IPS-NIHi11 (cell line): ENCODE results near the gene DIPK2A.

ENCODE experiments used
- DNase-seq: peaks from one replicate; pipeline ENCODE4 v3.0.0; 2012; ENCODE audit warnings: mixed read lengths, low spot score

DIPK2A gene

GRCh38 chr3:143971359-143972154 is at the start of gene DIPK2A:
Gene DIPK2A, plus strand, starts transcription at chr3:143971823. Its CDS starts 510 bp downstream, at chr3:143972333.
- peak; percentile 89 for DNase-seq

GRCh38 chr3:143924522-143925285 is 46.9 kb upstream of the DIPK2A start:
- DNase-seq, result no peak

- no peak for DNase-seq
Observed at GRCh38 chr3:143928056-143928455, 43.6 kb upstream of the DIPK2A start.

GRCh38 chr3:143928541-143929255 is 42.9 kb upstream of the DIPK2A start:
- no peak for DNase-seq

- no peak for DNase-seq
Observed at GRCh38 chr3:143934791-143935190, 36.8 kb upstream of the DIPK2A start.

GRCh38 chr3:143935678-143936077 is 35.9 kb upstream of the DIPK2A start:
- DNase-seq, result no peak

- no peak for DNase-seq
Observed at GRCh38 chr3:143950810-143951209, 20.8 kb upstream of the DIPK2A start.

- peak; percentile 35 for DNase-seq
Observed at GRCh38 chr3:143951351-143951971, 20.2 kb upstream of the DIPK2A start.

GRCh38 chr3:143952569-143953072 is 19.0 kb upstream of the DIPK2A start:
- DNase-seq, result no peak

GRCh38 chr3:143955113-143955512 is 16.5 kb upstream of the DIPK2A start:
- no peak for DNase-seq

GRCh38 chr3:143956838-143957237 is 14.8 kb upstream of the DIPK2A start:
- DNase-seq, result no peak

- no peak for DNase-seq
Observed at GRCh38 chr3:143957453-143957852, 14.2 kb upstream of the DIPK2A start.

GRCh38 chr3:143958966-143959365 is 12.7 kb upstream of the DIPK2A start:
- no peak for DNase-seq

GRCh38 chr3:143961342-143961741 is 10.3 kb upstream of the DIPK2A start:
- DNase-seq, result no peak

GRCh38 chr3:143963946-143964345 is 7.7 kb upstream of the DIPK2A start:
- DNase-seq, result no peak

GRCh38 chr3:143970773-143971358 is 757 bp upstream of the DIPK2A start:
- peak; percentile 59 for DNase-seq

- DNase-seq, result no peak
Observed at GRCh38 chr3:143972155-143972504, 507 bp downstream of the DIPK2A start.

GRCh38 chr3:143972505-143973258 is 1.1 kb downstream of the DIPK2A start:
- peak; percentile 41 for DNase-seq

- no peak for DNase-seq
Observed at GRCh38 chr3:143973259-143974021, 1.8 kb downstream of the DIPK2A start.
